HFF-Myc (cell line): ENCODE results near the gene IRGQ.

ENCODE experiments used
- DNase-seq: peaks from one replicate; pipeline ENCODE4 v3.0.0-alpha.2; 2011; ENCODE audit warnings: low read depth; ENCODE audit errors: extremely low read depth
- H3K4me3 ChIP-seq: replicated peaks from 2 replicates; pipeline ENCODE4 v1.5.1; 2011; ENCODE audit warnings: low read depth, mild to moderate bottlenecking, control low read depth, low read length
- CTCF ChIP-seq: IDR thresholded peaks from 2 replicates; pipeline ENCODE4 v1.5.1; 2012; ENCODE audit warnings: mild to moderate bottlenecking, low read depth, low read length, control low read depth; ENCODE audit errors: missing control alignments

IRGQ gene

GRCh38 chr19:43625918-43626579 lies 30.1 kb upstream of the IRGQ start:
- no peak overlapping the region for H3K4me3 ChIP-seq
- no peak for TF ChIP-seq CTCF
- DNase-seq = no peak

- DNase-seq = no peak
- TF ChIP-seq CTCF = no peak
- no peak overlapping the region for H3K4me3 ChIP-seq
Measured at GRCh38 chr19:43624933-43625332, 29.0 kb upstream of the IRGQ start.

DNA sequence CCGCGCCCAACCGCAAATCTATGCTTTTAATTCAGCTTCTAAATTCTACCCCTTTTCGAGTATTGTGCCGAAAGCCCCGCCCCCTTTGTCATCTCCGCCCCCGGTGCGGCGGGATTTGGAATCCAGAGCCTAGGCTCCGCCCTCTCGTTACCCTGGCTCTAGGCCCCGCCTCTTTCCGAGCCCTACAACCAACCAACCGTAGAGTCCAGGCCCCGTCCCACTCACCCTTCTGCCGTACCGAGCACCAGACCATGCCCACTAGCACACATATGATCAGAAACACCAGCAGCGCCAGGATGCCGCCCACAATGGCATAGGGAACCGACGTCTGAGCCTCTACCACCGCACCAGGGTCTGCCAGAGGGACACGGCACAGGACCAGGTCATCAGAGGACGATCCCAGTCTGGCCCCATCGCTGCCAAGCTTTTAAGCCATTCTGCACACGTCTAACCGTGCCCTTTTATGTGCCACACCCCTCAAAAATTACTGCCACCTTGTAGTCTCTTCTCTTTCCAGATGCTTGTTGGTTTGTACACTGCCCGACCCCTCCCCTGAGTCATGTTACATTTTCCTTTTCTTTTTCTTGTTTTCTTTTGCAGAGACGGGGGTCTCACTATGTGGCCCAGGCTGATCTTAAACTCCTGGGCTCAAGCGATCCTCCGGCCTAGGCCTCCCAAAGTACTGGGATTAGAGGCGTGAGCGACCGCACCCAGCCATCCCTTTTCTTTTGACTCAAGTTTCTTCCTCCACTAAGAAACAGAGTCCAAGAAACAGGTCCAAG lies 28.1 kb upstream of the IRGQ start:
- DNase-seq = no peak
- no peak overlapping the region for H3K4me3 ChIP-seq
- TF ChIP-seq CTCF = no peak

GRCh38 chr19:43622956-43623355 lies 27.0 kb upstream of the IRGQ start:
- TF ChIP-seq CTCF = no peak
- H3K4me3 ChIP-seq = no peak overlapping the region
- no peak for DNase-seq

- no peak for TF ChIP-seq CTCF
- DNase-seq = no peak
Measured at GRCh38 chr19:43622070-43622469, 26.1 kb upstream of the IRGQ start.

DNA sequence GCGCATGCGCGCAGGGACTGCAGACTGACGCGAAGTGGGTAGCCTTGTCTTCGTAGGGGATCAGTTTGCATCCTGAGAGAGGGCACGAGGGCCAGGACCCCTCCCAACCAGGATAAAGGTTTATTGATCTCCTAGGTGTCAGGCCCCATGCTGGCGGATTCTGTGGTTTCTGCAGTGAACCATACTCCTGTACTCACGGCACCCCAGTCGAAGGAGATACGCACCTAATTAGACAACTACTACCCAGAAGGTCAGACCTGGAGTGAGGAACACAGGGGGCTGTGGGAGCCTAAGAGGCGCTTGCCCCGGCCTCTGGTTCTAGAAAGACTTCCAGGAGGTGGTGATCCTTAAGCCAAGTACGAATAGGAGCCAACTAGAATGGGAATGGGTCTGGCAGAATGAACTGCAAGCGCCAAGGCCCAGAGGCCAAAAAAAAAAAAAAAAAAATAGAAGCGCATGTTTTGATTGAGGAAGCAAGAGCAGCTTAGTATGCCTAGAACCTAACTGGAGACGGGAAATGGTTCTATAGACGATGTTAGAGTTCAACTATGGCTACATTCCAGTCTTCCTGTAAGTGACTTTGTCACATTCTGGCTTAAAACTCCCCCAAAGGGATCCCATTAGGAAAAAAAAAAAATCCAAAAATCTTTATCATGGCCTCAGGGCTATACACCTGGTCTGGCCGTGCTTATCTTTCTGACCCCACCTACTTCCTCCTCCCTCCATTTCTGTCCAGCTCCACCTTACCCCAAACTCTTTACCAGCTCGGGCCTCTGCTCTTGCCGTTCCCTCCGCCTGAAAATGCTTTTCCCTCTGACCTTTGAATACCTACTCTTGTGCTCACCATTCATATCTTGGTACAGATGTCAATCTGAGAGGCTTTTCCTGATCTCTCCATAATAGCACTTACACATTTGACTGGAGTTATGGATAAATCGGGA lies 24.4 kb upstream of the IRGQ start:
- no peak for TF ChIP-seq CTCF
- H3K4me3 ChIP-seq = peak overlapping the region; percentile 68
- DNase-seq = no peak

More at GRCh38 chr19:43622070-43622469, 26.1 kb upstream of the IRGQ start:
- no peak overlapping the region for H3K4me3 ChIP-seq
